ENCODE measurements around the gene STRBP.

STRBP gene

DNA sequence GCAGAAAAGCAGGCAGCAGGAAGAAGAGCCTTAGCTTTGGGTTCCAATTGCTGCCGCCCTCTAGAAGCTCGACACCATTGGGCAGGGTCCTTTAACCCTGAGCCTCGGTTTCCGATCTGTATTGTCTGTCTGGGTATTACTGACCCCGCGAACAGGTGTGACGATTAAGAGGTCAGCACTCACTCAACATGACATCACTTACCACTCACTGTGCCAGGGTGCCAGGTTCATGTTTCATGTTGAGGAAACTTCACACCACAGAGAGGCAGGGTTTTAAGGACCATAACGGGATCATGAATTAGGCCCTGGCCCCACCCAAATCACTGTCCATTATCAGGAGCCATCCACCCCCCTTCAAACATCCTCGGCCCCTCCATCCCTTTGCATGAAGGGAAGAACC, 159.4 kb downstream of the STRBP start:
- Histone ChIP-seq H3K4me3 (replicated peaks; ENCODE audit: insufficient read depth, low read length) (no peak overlapping the region), H3K27ac (replicated peaks) (no peak overlapping the region), H3K27me3 (ENCODE audit: insufficient read depth, poor library complexity, severe bottlenecking) (no peaks in the 10 kb centered on the region)
- TF ChIP-seq GABPA (IDR thresholded peaks at IDR 0.05; ENCODE audit: low read depth): no peak
- TF ChIP-seq, protein P1, sequence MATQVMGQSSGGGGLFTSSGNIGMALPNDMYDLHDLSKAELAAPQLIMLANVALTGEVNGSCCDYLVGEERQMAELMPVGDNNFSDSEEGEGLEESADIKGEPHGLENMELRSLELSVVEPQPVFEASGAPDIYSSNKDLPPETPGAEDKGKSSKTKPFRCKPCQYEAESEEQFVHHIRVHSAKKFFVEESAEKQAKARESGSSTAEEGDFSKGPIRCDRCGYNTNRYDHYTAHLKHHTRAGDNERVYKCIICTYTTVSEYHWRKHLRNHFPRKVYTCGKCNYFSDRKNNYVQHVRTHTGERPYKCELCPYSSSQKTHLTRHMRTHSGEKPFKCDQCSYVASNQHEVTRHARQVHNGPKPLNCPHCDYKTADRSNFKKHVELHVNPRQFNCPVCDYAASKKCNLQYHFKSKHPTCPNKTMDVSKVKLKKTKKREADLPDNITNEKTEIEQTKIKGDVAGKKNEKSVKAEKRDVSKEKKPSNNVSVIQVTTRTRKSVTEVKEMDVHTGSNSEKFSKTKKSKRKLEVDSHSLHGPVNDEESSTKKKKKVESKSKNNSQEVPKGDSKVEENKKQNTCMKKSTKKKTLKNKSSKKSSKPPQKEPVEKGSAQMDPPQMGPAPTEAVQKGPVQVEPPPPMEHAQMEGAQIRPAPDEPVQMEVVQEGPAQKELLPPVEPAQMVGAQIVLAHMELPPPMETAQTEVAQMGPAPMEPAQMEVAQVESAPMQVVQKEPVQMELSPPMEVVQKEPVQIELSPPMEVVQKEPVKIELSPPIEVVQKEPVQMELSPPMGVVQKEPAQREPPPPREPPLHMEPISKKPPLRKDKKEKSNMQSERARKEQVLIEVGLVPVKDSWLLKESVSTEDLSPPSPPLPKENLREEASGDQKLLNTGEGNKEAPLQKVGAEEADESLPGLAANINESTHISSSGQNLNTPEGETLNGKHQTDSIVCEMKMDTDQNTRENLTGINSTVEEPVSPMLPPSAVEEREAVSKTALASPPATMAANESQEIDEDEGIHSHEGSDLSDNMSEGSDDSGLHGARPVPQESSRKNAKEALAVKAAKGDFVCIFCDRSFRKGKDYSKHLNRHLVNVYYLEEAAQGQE (IDR thresholded peaks at IDR 0.05; ENCODE audit: insufficient replicate concordance, low read depth): no peak
- DNase-seq (ENCODE audit: low read depth in 1 of 2, low spot score in 1 of 2): no peak

DNA sequence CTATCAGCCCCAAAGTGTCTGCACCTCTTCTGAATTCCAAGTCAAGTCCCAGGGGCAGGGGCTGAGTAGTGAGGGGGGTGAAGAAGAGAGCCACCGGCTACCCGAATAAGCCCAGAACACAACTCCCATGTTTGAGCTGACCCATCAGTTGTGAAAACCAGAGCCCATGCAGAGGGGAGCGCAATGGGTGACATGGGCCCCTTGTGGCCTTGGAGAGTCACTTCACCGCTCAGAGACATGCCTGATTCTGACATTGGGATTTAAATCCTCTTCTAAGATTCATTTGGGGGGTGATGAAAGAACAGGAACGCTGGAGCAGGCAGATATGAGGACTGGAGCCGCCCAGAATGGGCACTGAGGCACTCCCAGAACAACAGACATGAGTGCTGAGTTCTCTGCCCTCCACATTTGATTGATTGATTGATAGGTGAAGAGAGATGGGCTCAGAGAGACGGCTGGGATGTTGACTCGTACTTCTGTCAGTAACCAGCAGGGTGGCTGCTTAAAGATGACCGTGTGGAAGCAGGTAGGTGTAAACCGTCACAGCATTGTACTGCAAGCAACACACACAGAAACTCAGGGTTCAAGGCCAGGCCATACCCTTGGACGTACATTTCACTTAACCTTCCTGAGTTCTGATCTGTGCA, 160.6 kb downstream of the STRBP start:
- H3K27ac ChIP-seq (replicated peaks): no peak overlapping the region
- H3K27me3 ChIP-seq (ENCODE audit: insufficient read depth, poor library complexity, severe bottlenecking): no peaks in the 10 kb centered on the region
- DNase-seq (ENCODE audit: low read depth in 1 of 2, low spot score in 1 of 2): no peak
- no peak overlapping the region for H3K4me3 ChIP-seq (replicated peaks; ENCODE audit: insufficient read depth, low read length)
- no peak for TF ChIP-seq SPI1 (IDR thresholded peaks at IDR 0.05; ENCODE audit: borderline replicate concordance, low read depth)
- no peak for TF ChIP-seq POLR2AphosphoS5 (IDR thresholded peaks at IDR 0.05; ENCODE audit: low read depth)
- TF ChIP-seq, protein P1 (IDR thresholded peaks at IDR 0.05; ENCODE audit: insufficient replicate concordance, low read depth): no peak
- TF ChIP-seq, protein P2, sequence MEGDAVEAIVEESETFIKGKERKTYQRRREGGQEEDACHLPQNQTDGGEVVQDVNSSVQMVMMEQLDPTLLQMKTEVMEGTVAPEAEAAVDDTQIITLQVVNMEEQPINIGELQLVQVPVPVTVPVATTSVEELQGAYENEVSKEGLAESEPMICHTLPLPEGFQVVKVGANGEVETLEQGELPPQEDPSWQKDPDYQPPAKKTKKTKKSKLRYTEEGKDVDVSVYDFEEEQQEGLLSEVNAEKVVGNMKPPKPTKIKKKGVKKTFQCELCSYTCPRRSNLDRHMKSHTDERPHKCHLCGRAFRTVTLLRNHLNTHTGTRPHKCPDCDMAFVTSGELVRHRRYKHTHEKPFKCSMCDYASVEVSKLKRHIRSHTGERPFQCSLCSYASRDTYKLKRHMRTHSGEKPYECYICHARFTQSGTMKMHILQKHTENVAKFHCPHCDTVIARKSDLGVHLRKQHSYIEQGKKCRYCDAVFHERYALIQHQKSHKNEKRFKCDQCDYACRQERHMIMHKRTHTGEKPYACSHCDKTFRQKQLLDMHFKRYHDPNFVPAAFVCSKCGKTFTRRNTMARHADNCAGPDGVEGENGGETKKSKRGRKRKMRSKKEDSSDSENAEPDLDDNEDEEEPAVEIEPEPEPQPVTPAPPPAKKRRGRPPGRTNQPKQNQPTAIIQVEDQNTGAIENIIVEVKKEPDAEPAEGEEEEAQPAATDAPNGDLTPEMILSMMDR (IDR thresholded peaks at IDR 0.05; ENCODE audit: insufficient read depth, low read length): no peak
- TF ChIP-seq GABPA (IDR thresholded peaks at IDR 0.05; ENCODE audit: low read depth): no peak

DNA sequence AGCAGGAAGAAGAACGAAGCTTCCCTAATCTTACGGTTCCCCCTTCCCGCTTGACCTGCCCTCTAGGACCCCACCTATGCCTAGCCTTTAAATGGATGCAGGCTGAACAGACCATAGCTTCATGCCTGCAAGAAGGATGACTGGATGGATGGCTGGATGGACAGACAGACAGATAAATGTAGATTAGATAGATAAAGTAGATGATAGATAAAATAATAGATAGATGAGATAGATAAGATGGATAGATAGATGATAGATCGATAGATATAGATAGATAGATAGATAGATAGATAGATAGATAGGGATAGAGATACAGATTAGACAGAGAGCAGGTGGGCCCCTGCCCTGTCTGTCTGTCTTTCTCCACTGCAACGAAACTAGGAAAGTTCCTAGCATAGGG, 162.9 kb downstream of the STRBP start:
- Histone ChIP-seq H3K4me3 (replicated peaks; ENCODE audit: insufficient read depth, low read length) (no peak overlapping the region), H3K27ac (replicated peaks) (no peak overlapping the region), H3K27me3 (ENCODE audit: insufficient read depth, poor library complexity, severe bottlenecking) (no peaks in the 10 kb centered on the region)
- DNase-seq (ENCODE audit: low read depth in 1 of 2, low spot score in 1 of 2): no peak
- TF ChIP-seq, protein P2 (IDR thresholded peaks at IDR 0.05; ENCODE audit: insufficient read depth, low read length): no peak
- TF ChIP-seq GABPA (IDR thresholded peaks at IDR 0.05; ENCODE audit: low read depth) (no peak), SPI1 (IDR thresholded peaks at IDR 0.05; ENCODE audit: borderline replicate concordance, low read depth) (no peak), POLR2AphosphoS5 (IDR thresholded peaks at IDR 0.05; ENCODE audit: low read depth) (no peak)
- TF ChIP-seq, protein P1 (IDR thresholded peaks at IDR 0.05; ENCODE audit: insufficient replicate concordance, low read depth): no peak

All from HL-60 (cell line).